GM23338 (cell line): Measurements from ENCODE around the gene WNT4. TPM values are rescaled to one million over a fixed set of nuclear protein-coding genes. Genes with fewer than 3 reads are reported as not detected.

Experiments used
- ATAC-seq: fragments of 200-7000 bp; cut with Tn5 transposase; 3 replicates; pipeline ENCODE4 v1.9.1; 2020
- DNase-seq: peaks from one replicate; pipeline ENCODE4 v3.0.0-alpha.2; 2015; ENCODE audit warnings: low spot score
- H2AFZ ChIP-seq: fragments of 200-600 bp; sonication (generic); 2 replicates; pipeline ENCODE4 v1.8.0; 2016; ENCODE audit warnings: antibody characterized with exemption, mild to moderate bottlenecking, moderate library complexity
- H3F3A ChIP-seq: fragments of 200-600 bp; sonication (generic); replicated peaks from 2 replicates; pipeline ENCODE4 v1.8.0; 2017; ENCODE audit warnings: antibody characterized with exemption, mixed run types, low read depth
- H3K27ac ChIP-seq: fragments of 200-600 bp; sonication (generic); 2 replicates; pipeline ENCODE4 v1.6.1; 2016; ENCODE audit warnings: low read depth
- H3K27me3 ChIP-seq: fragments of 200-600 bp; sonication (generic); 2 replicates; pipeline ENCODE4 v1.8.0; 2016; ENCODE audit warnings: mild to moderate bottlenecking, mixed run types, moderate library complexity; ENCODE audit not compliant: insufficient read depth
- H3K36me3 ChIP-seq: fragments of 200-600 bp; sonication (generic); 2 replicates; pipeline ENCODE4 v1.8.0; 2016; ENCODE audit warnings: mild to moderate bottlenecking; ENCODE audit not compliant: insufficient read depth
- H3K4me1 ChIP-seq: fragments of 200-600 bp; sonication (generic); 2 replicates; pipeline ENCODE4 v1.8.0; 2016; ENCODE audit warnings: mild to moderate bottlenecking, moderate library complexity; ENCODE audit not compliant: insufficient read depth
- H3K4me2 ChIP-seq: fragments of 200-600 bp; sonication (generic); 2 replicates; pipeline ENCODE4 v1.7.1; 2017; ENCODE audit warnings: mixed run types
- H3K4me3 ChIP-seq: fragments of 200-600 bp; sonication (generic); 2 replicates; pipeline ENCODE4 v1.6.1; 2016; ENCODE audit warnings: mixed run types
- H3K79me2 ChIP-seq: fragments of 200-600 bp; sonication (generic); replicated peaks from 2 replicates; pipeline ENCODE4 v1.8.0; 2017; ENCODE audit warnings: mild to moderate bottlenecking; ENCODE audit not compliant: insufficient read depth
- H3K9me2 ChIP-seq: fragments of 200-600 bp; sonication (generic); 2 replicates; pipeline ENCODE4 v1.8.0; 2017; ENCODE audit not compliant: insufficient read depth
- H4K20me1 ChIP-seq: fragments of 200-600 bp; sonication (generic); replicated peaks from 2 replicates; pipeline ENCODE4 v1.8.0; 2017; ENCODE audit warnings: mild to moderate bottlenecking; ENCODE audit not compliant: insufficient read depth
- H3K27ac Mint-ChIP-seq: 2 replicates; pipeline ENCODE4 v1.8.0; 2020; ENCODE audit warnings: inconsistent platforms, mild to moderate bottlenecking, moderate library complexity, mixed read lengths
- H3K27me3 Mint-ChIP-seq: 3 replicates; pipeline ENCODE4 v1.8.0; 2022; ENCODE audit warnings: low read depth, mild to moderate bottlenecking, moderate library complexity, mixed read lengths, inconsistent platforms; ENCODE audit not compliant: insufficient read depth, poor library complexity
- H3K36me3 Mint-ChIP-seq: 3 replicates; pipeline ENCODE4 v1.8.0; 2021; ENCODE audit warnings: low read depth, mild to moderate bottlenecking, inconsistent platforms, moderate library complexity, mixed read lengths
- H3K4me1 Mint-ChIP-seq: 3 replicates; pipeline ENCODE4 v1.8.0; 2020; ENCODE audit warnings: mild to moderate bottlenecking, inconsistent platforms, mixed read lengths
- H3K4me3 Mint-ChIP-seq: 3 replicates; pipeline ENCODE4 v1.8.0; 2021; ENCODE audit warnings: moderate library complexity, mild to moderate bottlenecking, inconsistent platforms, mixed read lengths
- H3K9me3 Mint-ChIP-seq: 3 replicates; pipeline ENCODE4 v1.8.0; 2020; ENCODE audit warnings: moderate library complexity, mild to moderate bottlenecking, inconsistent platforms, mixed read lengths
- CTCF ChIP-seq, 2 experiments: fragments of 200-600 bp in 1 of 2; sonication (generic) in 1 of 2; conservative IDR thresholded peaks; 2 replicates each; pipeline versions ENCODE4 v1.5.1 to v1.6.1; 2016 to 2017; ENCODE audit warnings: antibody characterized with exemption in 2 of 2, low read depth in 2 of 2, mild to moderate bottlenecking in 2 of 2, moderate library complexity in 1 of 2
- EZH2 ChIP-seq: fragments of 200-600 bp; sonication (generic); IDR thresholded peaks from one replicate; pipeline ENCODE4 v1.8.0; 2017; ENCODE audit warnings: antibody characterized with exemption, mild to moderate bottlenecking, low read depth; ENCODE audit not compliant: unreplicated experiment
- EZH2phosphoT487 ChIP-seq: fragments of 200-600 bp; sonication (generic); IDR thresholded peaks from one replicate; pipeline ENCODE4 v1.8.1; 2018; ENCODE audit warnings: antibody characterized with exemption; ENCODE audit not compliant: unreplicated experiment
- NANOG ChIP-seq: IDR thresholded peaks from 2 replicates; pipeline ENCODE4 v1.6.1; 2016; ENCODE audit warnings: antibody characterized with exemption, borderline replicate concordance
- STAT1 ChIP-seq: IDR thresholded peaks from one replicate; pipeline ENCODE4 v1.6.1; 2016; ENCODE audit warnings: antibody characterized with exemption; ENCODE audit not compliant: unreplicated experiment
- ZNF114 ChIP-seq: fragments of 250-450 bp; sonication (Bioruptor Pico); IDR thresholded peaks from 2 replicates; pipeline ENCODE4 v1.5.0; 2020; ENCODE audit warnings: mild to moderate bottlenecking, moderate library complexity
- ZNF462 ChIP-seq: fragments of 250-450 bp; sonication (Bioruptor Pico); IDR thresholded peaks from 2 replicates; pipeline ENCODE4 v1.5.0; 2020; ENCODE audit warnings: mild to moderate bottlenecking, moderate library complexity
- polyA plus RNA-seq: library from polyadenylated mRNA; unstranded; fragments of >200 nt; fragmentation: Nextera tagmentation; extraction: Ambion mirVana; gene quantifications from 2 replicates; pipeline ENCODE4 v1.2.1, GENCODE V29; 2016
- total RNA-seq: library from RNA; depleted of rRNA; stranded (reverse); fragments of >200 nt; shearing (Covaris generic); gene quantifications from 2 replicates; pipeline ENCODE4 v1.2.3, GENCODE V29; 2014

Gene WNT4
- total and polyA plus RNA-seq, 2 experiments from 2014 or later = 0.59 to 0.79 TPM

GRCh38 chr1:22133931-22134324 lies 9.0 kb downstream of the WNT4 start (continued):
- TF ChIP-seq CTCF (conservative IDR thresholded peaks at IDR 0.05; ENCODE audit: low read depth in 2 of 2) = no peak
- no peak for TF ChIP-seq NANOG
- no peak for TF ChIP-seq ZNF114 (CRISPR knock-in tag)
- TF ChIP-seq EZH2phosphoT487 = no peak
- TF ChIP-seq EZH2 = no peak
- TF ChIP-seq ZNF462 (CRISPR knock-in tag) = no peak

- Mint-ChIP-seq H3K4me1 (peaks cover 33% of the 10 kb centered on the region), H3K27ac (no peak overlapping the region), H3K27me3 (peaks cover 14% of the 10 kb centered on the region), H3K36me3 (no peaks in the 10 kb centered on the region), H3K9me3 (no peaks in the 10 kb centered on the region; the same call in 2 of the 3 replicates), H3K4me3 (no peak overlapping the region)
- no peaks in the 10 kb centered on the region for H3K79me2 ChIP-seq
- H3K27ac ChIP-seq = no peak overlapping the region
- H3K36me3 ChIP-seq = no peaks in the 10 kb centered on the region
- H3K4me2 ChIP-seq = peak overlapping the region; percentile 48; the same call in 1 of the 2 replicates
- peaks cover 21% of the 10 kb centered on the region for H3K4me1 ChIP-seq
- H3K4me3 ChIP-seq = 0 out of 2 replicates have a peak overlapping the region, but pooled peaks have one; percentile 20
- H4K20me1 ChIP-seq = no peaks in the 10 kb centered on the region; the same call in 1 of the 2 replicates
- no peaks in the 10 kb centered on the region for H3K27me3 ChIP-seq
- TF ChIP-seq ZNF462 (CRISPR knock-in tag) (no peak), STAT1 (no peak)
- 0 out of 2 replicates have a peak, but pooled peaks cover 3% of the 10 kb centered on the region for H3F3A ChIP-seq
- H2AFZ ChIP-seq = no peak overlapping the region
- H3K9me2 ChIP-seq = no peaks in the 10 kb centered on the region
- ATAC-seq (peak; percentile 35), DNase-seq (peak; percentile 32)
Observed at GRCh38 chr1:22133247-22133930, 9.5 kb downstream of the WNT4 start.
